Caco-2 (cell line): ENCODE data around the gene CAMK2G. TPM values are rescaled to one million over a fixed set of nuclear protein-coding genes. Genes with fewer than 3 reads are reported as not detected.
A peak's percentile ranks its signal among the peaks of the same experiment; 100 is the strongest.

ENCODE experiments used
- BruUV-seq: library from RNA; stranded (reverse); fragments of 400-500 nt; replicated peaks from 2 replicates; lab custom pipeline; 2021; lab: Mats Ljungman, UMichigan
- CTCF ChIA-PET: fragments of 300-600 bp; sonication (Branson Sonifier 250); formaldehyde crosslinking; loops from one replicate; lab custom pipeline; 2022; ENCODE audit warnings: antibody characterized with exemption; lab: Charles Lee
- POLR2A ChIA-PET: fragments of 300-600 bp; sonication (Branson Sonifier 250); formaldehyde crosslinking; loops from one replicate; lab custom pipeline; 2022; ENCODE audit warnings: antibody characterized with exemption; lab: Charles Lee
- DNase-seq, 2 experiments: peaks; one replicate each; pipeline versions ENCODE4 v3.0.0 to v3.0.0-alpha.2; 2020 to 2022
- H3K27me3 ChIP-seq: replicated peaks from 2 replicates; pipeline ENCODE4 v1.6.0; 2011; ENCODE audit warnings: low read length; ENCODE audit not compliant: control insufficient read depth, insufficient read depth
- H3K36me3 ChIP-seq: 2 replicates; pipeline ENCODE4 v1.5.1; 2011; ENCODE audit warnings: low read length; ENCODE audit not compliant: control insufficient read depth, insufficient read depth
- H3K4me1 ChIP-seq: fragments of 250-450 bp; sonication (Bioruptor Pico); 2 replicates; pipeline ENCODE4 v1.5.1; 2020; ENCODE audit warnings: mild to moderate bottlenecking
- H3K4me3 ChIP-seq: 2 replicates; pipeline ENCODE4 v1.5.1; 2011; ENCODE audit warnings: low read depth, mild to moderate bottlenecking, control low read depth, low read length
- H3K9me3 ChIP-seq: fragments of 250-450 bp; sonication (Bioruptor Pico); 2 replicates; pipeline ENCODE4 v1.5.1; 2020; ENCODE audit warnings: mild to moderate bottlenecking, moderate library complexity
- H3K27ac Mint-ChIP-seq: one replicate; pipeline ENCODE4 v1.8.0; 2022; ENCODE audit warnings: mixed read lengths; ENCODE audit not compliant: unreplicated experiment
- H3K27me3 Mint-ChIP-seq: one replicate; pipeline ENCODE4 v1.8.0; 2022; ENCODE audit warnings: mixed read lengths; ENCODE audit not compliant: insufficient read depth, unreplicated experiment
- H3K36me3 Mint-ChIP-seq: one replicate; pipeline ENCODE4 v1.8.0; 2022; ENCODE audit warnings: mild to moderate bottlenecking, mixed read lengths; ENCODE audit not compliant: insufficient read depth, unreplicated experiment
- H3K4me1 Mint-ChIP-seq: one replicate; pipeline ENCODE4 v1.8.0; 2022; ENCODE audit warnings: low read depth, mixed read lengths; ENCODE audit not compliant: unreplicated experiment
- H3K4me3 Mint-ChIP-seq: one replicate; pipeline ENCODE4 v1.8.0; 2022; ENCODE audit warnings: mild to moderate bottlenecking, moderate library complexity, mixed read lengths; ENCODE audit not compliant: unreplicated experiment
- H3K9me3 Mint-ChIP-seq: one replicate; pipeline ENCODE4 v1.8.0; 2022; ENCODE audit warnings: mixed read lengths; ENCODE audit not compliant: unreplicated experiment
- CTCF ChIP-seq, 2 experiments: fragments of 200-600 bp in 1 of 2; IDR thresholded peaks; 1 replicate in 1 of 2; 2 replicates in 1 of 2; pipeline versions ENCODE4 v1.5.1 to v1.8.0; 2011 to 2022; ENCODE audit warnings: antibody characterized with exemption in 1 of 2, control low read depth in 1 of 2, inconsistent platforms in 1 of 2, low read depth in 1 of 2, low read length in 1 of 2, mild to moderate bottlenecking in 1 of 2, moderate library complexity in 1 of 2; ENCODE audit not compliant: insufficient read depth in 1 of 2, severe bottlenecking in 1 of 2, unreplicated experiment in 1 of 2
- intact Hi-C: fragments of 100-400 bp; cut with micrococcal nuclease; formaldehyde crosslinking; loops from one replicate; pipeline ENCODE4 v1.10.0; 2022; ENCODE audit not compliant: unreplicated experiment
- total RNA-seq: library from RNA; stranded (reverse); gene quantifications from 2 replicates; pipeline ENCODE4 v1.2.3, GENCODE V29; 2022

CAMK2G gene
- total RNA-seq, 1 experiment from 2014 or later = 78.8 TPM

- H3K27ac Mint-ChIP-seq = no peak overlapping the region
- H3K36me3 Mint-ChIP-seq = peaks cover 15% of the 10 kb centered on the region
- Histone ChIP-seq H3K27me3 (no peaks in the 10 kb centered on the region), H3K4me3 (no peak overlapping the region), H3K36me3 (no peaks in the 10 kb centered on the region), H3K9me3 (no peaks in the 10 kb centered on the region), H3K4me1 (peaks cover 39% of the 10 kb centered on the region)
- no peak overlapping the region for H3K4me3 Mint-ChIP-seq
- H3K9me3 Mint-ChIP-seq = no peaks in the 10 kb centered on the region
- intact Hi-C loops = loop anchor here (10.0 kb wide), 1 partner anchor 92 kb away; the partner anchor contains the start of genes CHCHD1 and ZSWIM8
- ChIA-PET CTCF (interaction anchor here (6.2 kb wide), 1 partner anchor 25 kb away, joined by 60 read pairs; no protein-coding TSS in a partner anchor), POLR2A (interaction anchor here (0.5 kb wide), 1 partner anchor 222 kb away, joined by 3 read pairs; no protein-coding TSS in a partner anchor)
- TF ChIP-seq CTCF (IDR thresholded peaks at IDR 0.05; ENCODE audit: insufficient read depth in 1 of 2, low read depth in 1 of 2, low read length in 1 of 2, severe bottlenecking in 1 of 2, unreplicated experiment in 1 of 2) = no peak
- BruUV-seq = no TSS peak
- H3K27me3 Mint-ChIP-seq = no peaks in the 10 kb centered on the region
- DNase-seq = no peak
- H3K4me1 Mint-ChIP-seq = peaks cover 32% of the 10 kb centered on the region
Observed at GRCh38 chr10:73876566-73876965, 2.2 kb upstream of the CAMK2G start.

GRCh38 chr10:73876157-73876556 is 1.8 kb upstream of the CAMK2G start:
- ChIA-PET POLR2A (interaction anchor here (0.5 kb wide), 1 partner anchor 222 kb away, joined by 3 read pairs; no protein-coding TSS in a partner anchor), CTCF (no interaction called here)
- intact Hi-C loops = loop anchor here (10.0 kb wide), 1 partner anchor 91 kb away; the partner anchor contains the start of genes CHCHD1 and ZSWIM8
- peak overlapping the region; percentile 25 for H3K27ac Mint-ChIP-seq
- no peaks in the 10 kb centered on the region for H3K9me3 Mint-ChIP-seq
- no peak overlapping the region for H3K4me3 ChIP-seq
- H3K36me3 ChIP-seq = no peaks in the 10 kb centered on the region
- BruUV-seq = no TSS peak
- H3K4me1 ChIP-seq = peaks cover 43% of the 10 kb centered on the region
- peaks cover 19% of the 10 kb centered on the region for H3K36me3 Mint-ChIP-seq
- TF ChIP-seq CTCF (IDR thresholded peaks at IDR 0.05; ENCODE audit: insufficient read depth in 1 of 2, low read depth in 1 of 2, low read length in 1 of 2, severe bottlenecking in 1 of 2, unreplicated experiment in 1 of 2) = no peak
- DNase-seq = peak; percentile 46 to 62
- H3K4me3 Mint-ChIP-seq = peak overlapping the region; percentile 32
- peaks cover 36% of the 10 kb centered on the region for H3K4me1 Mint-ChIP-seq
- H3K9me3 ChIP-seq = no peaks in the 10 kb centered on the region
- H3K27me3 Mint-ChIP-seq = no peaks in the 10 kb centered on the region
- H3K27me3 ChIP-seq = no peaks in the 10 kb centered on the region

GRCh38 chr10:73875139-73875475 is 752 bp upstream of the CAMK2G start:
- intact Hi-C loops = loop anchor here (10.0 kb wide), 1 partner anchor 90 kb away; the partner anchor contains the start of genes CHCHD1 and ZSWIM8
- Mint-ChIP-seq H3K4me3 (peak overlapping the region; percentile 69), H3K36me3 (peaks cover 29% of the 10 kb centered on the region), H3K27me3 (no peaks in the 10 kb centered on the region), H3K27ac (no peak overlapping the region), H3K4me1 (peaks cover 41% of the 10 kb centered on the region), H3K9me3 (no peaks in the 10 kb centered on the region)
- no peak for DNase-seq
- Histone ChIP-seq H3K27me3 (no peaks in the 10 kb centered on the region), H3K4me3 (peak overlapping the region; percentile 47), H3K9me3 (no peaks in the 10 kb centered on the region), H3K4me1 (peaks cover 49% of the 10 kb centered on the region), H3K36me3 (0 out of 2 replicates have a peak, but pooled peaks cover 4% of the 10 kb centered on the region)
- CTCF ChIA-PET = interaction anchor here (0.9 kb wide), 1 partner anchor 26 kb away, joined by 3 read pairs; no protein-coding TSS in a partner anchor
- no TSS peak for BruUV-seq
- POLR2A ChIA-PET = interaction anchor here (0.8 to 1.0 kb wide), 2 partner anchors 22 to 123 kb away, joined by 3 to 4 read pairs; partner anchors contain the start of gene VCL
- no peak for TF ChIP-seq CTCF (IDR thresholded peaks at IDR 0.05; ENCODE audit: insufficient read depth in 1 of 2, low read depth in 1 of 2, low read length in 1 of 2, severe bottlenecking in 1 of 2, unreplicated experiment in 1 of 2)
